Esophagus (tissue), 2 donors: Measurements from ENCODE around the gene DPT. TPM values are rescaled to one million over a fixed set of nuclear protein-coding genes. Genes with fewer than 3 reads are reported as not detected.

Experiments used
- H3K27ac ChIP-seq, 2 donors: one replicate each; pipeline ENCODE4 v1.5.1; 2013; ENCODE audit warnings: low read depth in 2 of 2, mild to moderate bottlenecking in 2 of 2, inconsistent platforms in 1 of 2, low read length in 1 of 2, moderate library complexity in 1 of 2
- H3K27me3 ChIP-seq, 2 donors: one replicate each; pipeline ENCODE4 v1.6.1; 2013; ENCODE audit warnings: low read length in 2 of 2, control low read depth in 1 of 2, mild to moderate bottlenecking in 1 of 2; ENCODE audit not compliant: insufficient read depth in 2 of 2, control insufficient read depth in 1 of 2
- H3K36me3 ChIP-seq, 2 donors: one replicate each; pipeline ENCODE4 v1.6.1; 2013; ENCODE audit warnings: low read length in 1 of 2; ENCODE audit not compliant: control insufficient read depth in 2 of 2, insufficient read depth in 2 of 2
- H3K4me1 ChIP-seq, 2 donors: one replicate each; pipeline ENCODE4 v1.6.1; 2013; ENCODE audit warnings: low read length in 1 of 2; ENCODE audit not compliant: control insufficient read depth in 2 of 2, insufficient read depth in 2 of 2
- H3K4me3 ChIP-seq, 2 donors: one replicate each; pipeline ENCODE4 v1.5.1; 2013; ENCODE audit warnings: low read length in 2 of 2, mild to moderate bottlenecking in 2 of 2, low read depth in 1 of 2, moderate library complexity in 1 of 2
- H3K9me3 ChIP-seq, 2 donors: one replicate each; pipeline ENCODE4 v1.6.1; 2013; ENCODE audit warnings: mild to moderate bottlenecking in 2 of 2, low read depth in 1 of 2, low read length in 1 of 2, moderate library complexity in 1 of 2; ENCODE audit not compliant: control insufficient read depth in 2 of 2, insufficient read depth in 1 of 2
- WGBS, 2 donors: extraction: QIAGEN DNeasy Blood & Tissue Kit; methylation state at CpG; one replicate each; pipeline ENCODE4 v1.1.7; 2013; 5-methylcytosine and 5-hydroxymethylcytosine counted together
- polyA plus RNA-seq, 2 donors: library from polyadenylated mRNA; stranded (reverse); fragments of 200-250 nt; gene quantifications; one replicate each; pipeline ENCODE4 v1.2.3, GENCODE V29; 2013
- donor health status: healthy with polysubstance abuse.
- donor health status: Bipolar disorder and iron deficiency.

Gene DPT
- polyA plus RNA-seq, 2 donors = 4.8 TPM

- Histone ChIP-seq H3K4me3 (no peak overlapping the region), H3K27me3 (no peaks in the 10 kb centered on the region), H3K27ac (no peak overlapping the region), H3K4me1 (no peaks in the 10 kb centered on the region), H3K9me3 (peaks cover 0 to 2% of the 10 kb centered on the region in 2 donors), H3K36me3 (no peaks in the 10 kb centered on the region)
- 64 to 68% methylated on average over 4 of the region's 4 CpGs for WGBS, 2 donors
Observed at GRCh38 chr1:168762473-168762872, 33.5 kb upstream of the DPT start.

GRCh38 chr1:168760781-168761180 is 31.8 kb upstream of the DPT start:
- Histone ChIP-seq H3K27ac (no peak overlapping the region), H3K36me3 (no peaks in the 10 kb centered on the region), H3K27me3 (no peaks in the 10 kb centered on the region), H3K4me3 (no peak overlapping the region), H3K9me3 (peaks cover 0 to 2% of the 10 kb centered on the region in 2 donors), H3K4me1 (no peaks in the 10 kb centered on the region)
- WGBS, 2 donors = 92 to 98% methylated on average over 4 of the region's 4 CpGs

- Histone ChIP-seq H3K4me1 (no peaks in the 10 kb centered on the region), H3K4me3 (no peak overlapping the region), H3K27ac (no peak overlapping the region), H3K9me3 (peaks cover 0 to 2% of the 10 kb centered on the region in 2 donors), H3K27me3 (no peaks in the 10 kb centered on the region), H3K36me3 (no peaks in the 10 kb centered on the region)
- 92 to 94% methylated on average over 2 of the region's 2 CpGs for WGBS, 2 donors
Observed at GRCh38 chr1:168760241-168760640, 31.2 kb upstream of the DPT start.

- H3K4me1 ChIP-seq = no peaks in the 10 kb centered on the region
- H3K27ac ChIP-seq = no peak overlapping the region
- no peak overlapping the region for H3K4me3 ChIP-seq
- H3K27me3 ChIP-seq = no peaks in the 10 kb centered on the region
- 44 to 52% methylated on average over 3 of the region's 3 CpGs for WGBS, 2 donors
- H3K36me3 ChIP-seq = no peaks in the 10 kb centered on the region
- peaks cover 0 to 2% of the 10 kb centered on the region in 2 donors for H3K9me3 ChIP-seq
Observed at GRCh38 chr1:168759077-168759476, 30.1 kb upstream of the DPT start.

- H3K27ac ChIP-seq = no peak overlapping the region
- no peaks in the 10 kb centered on the region for H3K27me3 ChIP-seq
- H3K36me3 ChIP-seq = no peaks in the 10 kb centered on the region
- 91 to 94% methylated on average over 1 of the region's 1 CpG for WGBS, 2 donors
- H3K9me3 ChIP-seq = peaks cover 0 to 2% of the 10 kb centered on the region in 2 donors
- no peak overlapping the region for H3K4me3 ChIP-seq
- H3K4me1 ChIP-seq = no peaks in the 10 kb centered on the region
Observed at GRCh38 chr1:168758503-168758902, 29.5 kb upstream of the DPT start.

- Histone ChIP-seq H3K4me1 (no peaks in the 10 kb centered on the region), H3K36me3 (no peaks in the 10 kb centered on the region), H3K27me3 (no peaks in the 10 kb centered on the region), H3K4me3 (no peak overlapping the region), H3K9me3 (peaks cover 0 to 2% of the 10 kb centered on the region in 2 donors), H3K27ac (no peak overlapping the region)
- WGBS, 2 donors = 61 to 81% methylated on average over 5 of the region's 5 CpGs
Observed at GRCh38 chr1:168755800-168756418, 26.9 kb upstream of the DPT start.

GRCh38 chr1:168752171-168752832 is 23.3 kb upstream of the DPT start:
- WGBS, 2 donors = 53 to 62% methylated on average over 8 of the region's 8 CpGs
- Histone ChIP-seq H3K4me1 (no peaks in the 10 kb centered on the region), H3K27ac (no peak overlapping the region), H3K36me3 (no peaks in the 10 kb centered on the region), H3K9me3 (no peaks in the 10 kb centered on the region), H3K4me3 (no peak overlapping the region), H3K27me3 (no peaks in the 10 kb centered on the region)

- Histone ChIP-seq H3K4me3 (no peak overlapping the region), H3K9me3 (no peaks in the 10 kb centered on the region), H3K36me3 (no peaks in the 10 kb centered on the region), H3K27ac (no peak overlapping the region), H3K27me3 (no peaks in the 10 kb centered on the region), H3K4me1 (no peaks in the 10 kb centered on the region)
- WGBS, 2 donors = 57 to 72% methylated on average over 3 of the region's 3 CpGs
Observed at GRCh38 chr1:168751195-168751650, 22.2 kb upstream of the DPT start.

- no peak overlapping the region for H3K27ac ChIP-seq
- H3K4me1 ChIP-seq = peaks cover 0 to 2% of the 10 kb centered on the region in 2 donors
- H3K27me3 ChIP-seq = no peaks in the 10 kb centered on the region
- H3K36me3 ChIP-seq = no peaks in the 10 kb centered on the region
- no peaks in the 10 kb centered on the region for H3K9me3 ChIP-seq
- no peak overlapping the region for H3K4me3 ChIP-seq
- WGBS, 2 donors = 79 to 81% methylated on average over 8 of the region's 8 CpGs
Observed at GRCh38 chr1:168742994-168743650, 14.1 kb upstream of the DPT start.
